Endothelial cell (in vitro differentiated cells): ENCODE results near the gene KAZN. TPM values are rescaled to one million over a fixed set of nuclear protein-coding genes. Genes with fewer than 3 reads are reported as not detected.
A peak's percentile ranks its signal among the peaks of the same experiment; 100 is the strongest.

Experiments
- DNase-seq: peaks from one replicate; pipeline ENCODE4 v3.0.0; 2021; ENCODE audit warnings: low spot score
- H3K27ac Mint-ChIP-seq: one replicate; pipeline ENCODE4 v1.8.0; 2021; ENCODE audit warnings: mixed read lengths, inconsistent platforms; ENCODE audit not compliant: unreplicated experiment
- H3K27me3 Mint-ChIP-seq: one replicate; pipeline ENCODE4 v1.8.0; 2021; ENCODE audit warnings: mild to moderate bottlenecking, moderate library complexity, mixed read lengths, inconsistent platforms; ENCODE audit not compliant: unreplicated experiment
- H3K36me3 Mint-ChIP-seq: one replicate; pipeline ENCODE4 v1.8.0; 2021; ENCODE audit warnings: mild to moderate bottlenecking, low read depth, mixed read lengths, inconsistent platforms; ENCODE audit not compliant: unreplicated experiment
- H3K4me1 Mint-ChIP-seq: one replicate; pipeline ENCODE4 v1.8.0; 2021; ENCODE audit warnings: mild to moderate bottlenecking, mixed read lengths, inconsistent platforms; ENCODE audit not compliant: unreplicated experiment
- H3K4me3 Mint-ChIP-seq: one replicate; pipeline ENCODE4 v1.8.0; 2021; ENCODE audit warnings: mild to moderate bottlenecking, mixed read lengths, inconsistent platforms; ENCODE audit not compliant: unreplicated experiment
- H3K9me3 Mint-ChIP-seq: one replicate; pipeline ENCODE4 v1.8.0; 2021; ENCODE audit warnings: mixed read lengths, inconsistent platforms; ENCODE audit not compliant: unreplicated experiment
- CTCF ChIP-seq: fragments of 200-600 bp; sonication (generic); IDR thresholded peaks from one replicate; pipeline ENCODE4 v1.5.0; 2021; ENCODE audit warnings: antibody characterized with exemption; ENCODE audit not compliant: unreplicated experiment
- total RNA-seq: library from RNA; stranded (reverse); fragmentation: NEBNext Ultra II Directional; extraction: Animal tissue kit (Norgen Biotek cat#: 25700); gene quantifications from one replicate; pipeline ENCODE4 v1.2.1, GENCODE V29; 2021; ENCODE audit not compliant: unreplicated experiment

KAZN gene
- total RNA-seq, 1 donor from 2014 or later = 10.1 TPM

DNA sequence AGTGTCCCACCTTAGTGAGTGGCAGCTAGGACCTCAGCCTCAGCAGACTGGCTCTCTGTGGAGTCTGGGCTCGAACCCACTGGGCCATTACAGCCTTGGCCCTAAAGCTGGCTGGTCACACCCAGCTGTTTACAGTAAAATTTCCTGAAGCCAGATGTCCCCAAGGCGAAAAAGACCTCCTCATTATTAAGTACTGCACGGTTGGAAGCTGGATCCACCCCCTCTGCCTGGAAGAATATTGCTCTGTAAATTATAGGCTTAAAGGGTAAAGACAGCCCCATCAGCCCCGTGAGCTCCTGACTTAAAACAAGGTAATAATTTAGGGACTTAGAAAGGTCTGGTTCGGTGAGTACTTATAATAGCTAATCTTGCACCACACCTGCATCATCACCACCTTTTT, 524.8 kb downstream of the KAZN start:
- no peaks in the 10 kb centered on the region for H3K9me3 Mint-ChIP-seq
- no peaks in the 10 kb centered on the region for H3K27me3 Mint-ChIP-seq
- H3K4me3 Mint-ChIP-seq = no peak overlapping the region
- no peaks in the 10 kb centered on the region for H3K36me3 Mint-ChIP-seq
- TF ChIP-seq CTCF = no peak
- H3K4me1 Mint-ChIP-seq = no peaks in the 10 kb centered on the region
- no peak for DNase-seq
- H3K27ac Mint-ChIP-seq = no peak overlapping the region

DNA sequence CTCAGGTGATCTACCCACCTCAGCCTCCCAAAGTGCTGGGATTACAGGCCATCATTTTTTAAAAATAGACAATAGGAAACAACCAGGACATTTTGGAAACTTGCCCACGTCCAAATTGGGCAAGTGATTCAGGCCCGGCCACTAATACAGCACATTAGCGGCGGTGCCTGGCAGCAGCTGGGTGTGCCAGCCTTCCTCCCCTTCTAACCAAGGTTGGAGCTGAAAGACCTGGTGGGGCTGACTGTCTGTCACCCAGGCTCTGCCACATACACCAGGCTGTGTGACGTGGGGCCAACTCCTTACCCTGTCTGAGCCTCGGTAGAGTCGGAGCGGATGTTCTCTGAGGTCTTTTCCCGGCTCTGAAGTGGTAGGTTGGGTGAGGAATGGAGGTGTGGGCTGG, 525.4 kb downstream of the KAZN start:
- DNase-seq = no peak
- H3K27me3 Mint-ChIP-seq = no peaks in the 10 kb centered on the region
- no peak overlapping the region for H3K4me3 Mint-ChIP-seq
- TF ChIP-seq CTCF = no peak
- no peaks in the 10 kb centered on the region for H3K9me3 Mint-ChIP-seq
- no peaks in the 10 kb centered on the region for H3K4me1 Mint-ChIP-seq
- no peaks in the 10 kb centered on the region for H3K36me3 Mint-ChIP-seq
- no peak overlapping the region for H3K27ac Mint-ChIP-seq

GRCh38 chr1:15124362-15125100, 526.0 kb downstream of the KAZN start:
- no peaks in the 10 kb centered on the region for H3K27me3 Mint-ChIP-seq
- no peak for TF ChIP-seq CTCF
- peaks cover 3% of the 10 kb centered on the region for H3K36me3 Mint-ChIP-seq
- DNase-seq = no peak
- H3K27ac Mint-ChIP-seq = no peak overlapping the region
- no peak overlapping the region for H3K4me3 Mint-ChIP-seq
- H3K9me3 Mint-ChIP-seq = no peaks in the 10 kb centered on the region
- no peaks in the 10 kb centered on the region for H3K4me1 Mint-ChIP-seq

DNA sequence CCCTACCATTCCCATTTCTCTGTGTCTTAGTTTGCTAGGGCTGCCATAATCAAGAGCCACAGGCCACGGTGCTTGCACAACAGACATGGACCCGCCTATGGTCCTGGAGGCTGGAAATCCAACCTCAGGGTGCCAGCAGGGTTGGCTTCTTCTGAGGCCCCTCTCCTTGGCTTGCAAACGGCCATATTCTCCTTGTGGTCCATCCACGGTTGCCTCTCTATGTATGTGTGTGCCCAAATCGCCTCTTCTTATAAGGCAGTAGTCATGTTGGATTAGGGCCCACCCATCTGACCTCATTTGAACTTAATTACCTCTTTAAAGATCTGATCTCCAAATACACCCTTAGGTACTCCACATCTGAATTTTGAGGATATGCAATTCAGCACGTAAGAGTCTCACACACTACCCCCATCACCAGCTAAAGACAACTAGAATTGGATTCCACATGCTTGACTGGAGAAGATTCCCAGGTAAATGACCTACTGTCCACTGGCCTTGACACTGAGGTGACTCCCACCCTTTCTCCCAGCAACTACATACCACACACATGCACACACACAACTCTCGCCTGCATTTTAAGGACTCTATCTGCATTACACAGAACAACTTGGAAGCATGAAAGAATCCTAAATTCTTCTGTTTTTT, 526.7 kb downstream of the KAZN start:
- H3K9me3 Mint-ChIP-seq = no peaks in the 10 kb centered on the region
- H3K27me3 Mint-ChIP-seq = no peaks in the 10 kb centered on the region
- H3K4me1 Mint-ChIP-seq = no peaks in the 10 kb centered on the region
- H3K4me3 Mint-ChIP-seq = no peak overlapping the region
- peak overlapping the region; percentile 1 for H3K27ac Mint-ChIP-seq
- DNase-seq = no peak
- TF ChIP-seq CTCF = no peak
- peaks cover 3% of the 10 kb centered on the region for H3K36me3 Mint-ChIP-seq

DNA sequence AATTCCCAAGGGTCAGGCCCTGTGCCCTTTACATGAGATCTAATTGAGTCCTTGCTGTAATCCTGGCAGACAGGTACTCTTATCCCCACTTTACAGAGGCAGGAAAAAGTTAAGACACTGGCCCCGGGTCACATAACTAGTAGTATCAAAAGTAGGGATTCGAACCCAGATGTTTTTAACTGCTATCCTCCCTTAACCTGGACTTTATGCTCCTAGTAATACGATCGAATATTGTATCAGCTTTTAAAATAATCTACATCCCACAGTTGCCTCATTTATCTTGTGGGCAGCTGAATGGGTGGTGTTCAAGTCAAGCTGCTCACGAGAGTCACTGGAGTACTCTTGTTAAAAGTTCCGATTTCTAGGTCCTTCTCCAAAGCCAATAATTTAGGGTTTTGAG, 529.6 kb downstream of the KAZN start:
- DNase-seq = no peak
- peaks cover 2% of the 10 kb centered on the region for H3K27me3 Mint-ChIP-seq
- no peaks in the 10 kb centered on the region for H3K4me1 Mint-ChIP-seq
- peaks cover 8% of the 10 kb centered on the region for H3K36me3 Mint-ChIP-seq
- TF ChIP-seq CTCF = no peak
- peaks cover 4% of the 10 kb centered on the region for H3K9me3 Mint-ChIP-seq
- H3K4me3 Mint-ChIP-seq = no peak overlapping the region
- no peak overlapping the region for H3K27ac Mint-ChIP-seq
